NT2/D1 (cell line): ENCODE measurements around the gene TBC1D22B.

Experiments used
- SUZ12 ChIP-seq: IDR thresholded peaks from 2 replicates; pipeline ENCODE4 v1.6.1; 2011; ENCODE audit not compliant: insufficient read length, insufficient read depth; ENCODE audit errors: extremely low read depth
- YY1 ChIP-seq: IDR thresholded peaks from 2 replicates; pipeline ENCODE4 v1.6.1; 2011; ENCODE audit not compliant: insufficient read length, insufficient read depth

- TF ChIP-seq YY1 = no peak
- no peak for TF ChIP-seq SUZ12
Observed at GRCh38 chr6:37262446-37263026, 5.0 kb downstream of the TBC1D22B start.
